HL-60 (cell line): Measurements from ENCODE around the gene CDS2.
A peak's percentile ranks its signal among the peaks of the same experiment; 100 is the strongest.

ENCODE experiments used
- GABPA ChIP-seq: IDR thresholded peaks from 2 replicates; pipeline ENCODE4 v1.6.1; 2012; ENCODE audit warnings: low read depth
- POLR2AphosphoS5 ChIP-seq: IDR thresholded peaks from 2 replicates; pipeline ENCODE4 v1.6.1; 2012; ENCODE audit warnings: low read depth
- REST ChIP-seq: IDR thresholded peaks from 2 replicates; pipeline ENCODE4 v1.6.1; 2012; ENCODE audit warnings: low read depth; ENCODE audit not compliant: insufficient replicate concordance
- SPI1 ChIP-seq: IDR thresholded peaks from 2 replicates; pipeline ENCODE4 v1.6.1; 2012; ENCODE audit warnings: low read depth, mild to moderate bottlenecking, borderline replicate concordance
- TF ChIP-seq, protein P1 (sequence below): IDR thresholded peaks from one replicate; pipeline ENCODE4 v1.5.1; 2011; ENCODE audit warnings: low read length, control low read depth, inconsistent platforms; ENCODE audit not compliant: insufficient read depth

GRCh38 chr20:5127204-5127858 lies 523 bp downstream of the CDS2 start:
- TF ChIP-seq, protein P1, sequence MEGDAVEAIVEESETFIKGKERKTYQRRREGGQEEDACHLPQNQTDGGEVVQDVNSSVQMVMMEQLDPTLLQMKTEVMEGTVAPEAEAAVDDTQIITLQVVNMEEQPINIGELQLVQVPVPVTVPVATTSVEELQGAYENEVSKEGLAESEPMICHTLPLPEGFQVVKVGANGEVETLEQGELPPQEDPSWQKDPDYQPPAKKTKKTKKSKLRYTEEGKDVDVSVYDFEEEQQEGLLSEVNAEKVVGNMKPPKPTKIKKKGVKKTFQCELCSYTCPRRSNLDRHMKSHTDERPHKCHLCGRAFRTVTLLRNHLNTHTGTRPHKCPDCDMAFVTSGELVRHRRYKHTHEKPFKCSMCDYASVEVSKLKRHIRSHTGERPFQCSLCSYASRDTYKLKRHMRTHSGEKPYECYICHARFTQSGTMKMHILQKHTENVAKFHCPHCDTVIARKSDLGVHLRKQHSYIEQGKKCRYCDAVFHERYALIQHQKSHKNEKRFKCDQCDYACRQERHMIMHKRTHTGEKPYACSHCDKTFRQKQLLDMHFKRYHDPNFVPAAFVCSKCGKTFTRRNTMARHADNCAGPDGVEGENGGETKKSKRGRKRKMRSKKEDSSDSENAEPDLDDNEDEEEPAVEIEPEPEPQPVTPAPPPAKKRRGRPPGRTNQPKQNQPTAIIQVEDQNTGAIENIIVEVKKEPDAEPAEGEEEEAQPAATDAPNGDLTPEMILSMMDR: no peak
- peak; percentile 15 for TF ChIP-seq REST
- no peak for TF ChIP-seq GABPA
- no peak for TF ChIP-seq POLR2AphosphoS5
- TF ChIP-seq SPI1: no peak
